T-helper 22 cell (primary cell): Measurements from ENCODE around the gene DCLK1.

Experiments used
- DNase-seq: peaks from one replicate; pipeline ENCODE4 v3.0.0-alpha.2; 2020; ENCODE audit warnings: low read depth

DCLK1 gene

GRCh38 chr13:35894636-35895035 lies 236.5 kb downstream of the DCLK1 start:
- DNase-seq, result no peak

GRCh38 chr13:35892837-35893814 lies 238.1 kb downstream of the DCLK1 start:
- no peak for DNase-seq

GRCh38 chr13:35891507-35892441 lies 239.4 kb downstream of the DCLK1 start:
- no peak for DNase-seq

- DNase-seq, result no peak
Measured at GRCh38 chr13:35889560-35889959, 241.6 kb downstream of the DCLK1 start.

- DNase-seq, result no peak
Measured at GRCh38 chr13:35888981-35889380, 242.2 kb downstream of the DCLK1 start.

- no peak for DNase-seq
Measured at GRCh38 chr13:35888457-35888883, 242.7 kb downstream of the DCLK1 start.

- no peak for DNase-seq
Measured at GRCh38 chr13:35887115-35887666, 244.0 kb downstream of the DCLK1 start.

DNA sequence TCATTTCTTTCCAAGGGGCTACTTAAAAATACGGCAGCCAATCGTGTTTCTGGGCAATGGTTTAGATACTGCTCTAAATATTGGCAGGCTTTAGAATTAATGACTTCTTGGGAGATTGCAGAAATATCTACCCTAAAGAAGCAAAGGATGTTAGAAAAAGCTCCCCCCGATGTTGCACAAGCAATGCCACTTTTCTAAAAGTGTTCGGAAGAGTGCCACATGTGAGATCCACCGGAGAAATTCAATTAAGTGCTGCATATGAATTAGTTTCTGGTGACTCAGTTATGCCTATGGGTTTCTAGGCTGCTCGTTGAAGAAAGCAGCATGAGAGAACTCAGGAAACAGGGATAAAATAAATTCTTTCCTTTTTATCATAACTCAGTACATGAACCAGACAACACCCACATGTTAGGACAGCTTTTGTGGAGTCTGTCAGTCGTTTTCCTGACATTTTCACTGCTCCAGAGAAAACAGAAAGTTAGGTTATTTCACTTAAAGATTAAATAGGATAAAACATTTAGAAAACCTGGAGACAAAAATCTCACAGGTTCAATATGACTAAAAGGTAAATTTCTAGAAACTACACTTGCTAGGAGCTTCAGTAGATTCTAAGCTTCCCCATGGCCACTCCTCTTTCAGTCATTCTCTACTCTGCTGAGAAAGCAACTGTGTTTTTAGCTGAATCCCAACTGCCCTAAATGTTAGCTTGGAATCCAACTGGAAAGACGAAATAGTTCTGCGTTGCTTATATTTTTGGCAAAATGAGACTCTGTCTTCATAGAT lies 244.7 kb downstream of the DCLK1 start:
- DNase-seq, result no peak

DNA sequence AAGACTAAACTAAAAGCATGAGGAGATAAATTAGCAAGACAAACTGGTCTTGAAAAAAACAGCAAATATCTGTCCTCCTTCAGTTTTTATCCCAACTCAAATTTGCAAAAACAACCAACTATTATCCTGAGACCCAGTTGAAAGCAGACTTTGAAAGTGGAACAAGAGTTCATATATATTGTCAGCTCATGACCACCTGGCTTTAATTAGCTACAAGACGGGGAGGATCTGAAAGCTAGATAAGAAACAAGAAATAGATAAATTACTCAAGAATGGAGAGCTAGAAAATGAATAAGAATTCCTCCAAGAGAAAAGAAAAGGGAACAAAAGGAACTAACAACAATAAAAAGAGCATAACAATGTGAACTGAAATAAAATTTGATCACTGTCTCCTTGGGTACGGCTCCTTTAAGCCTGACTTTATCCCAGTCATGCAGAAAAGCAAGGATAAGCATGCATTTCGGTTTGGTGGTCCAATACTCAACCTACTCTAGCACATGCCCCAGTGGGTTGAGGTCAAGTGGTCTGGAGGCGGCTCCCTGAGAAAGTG lies 246.9 kb downstream of the DCLK1 start:
- no peak for DNase-seq

- no peak for DNase-seq
Measured at GRCh38 chr13:35882722-35883497, 248.3 kb downstream of the DCLK1 start.

DNA sequence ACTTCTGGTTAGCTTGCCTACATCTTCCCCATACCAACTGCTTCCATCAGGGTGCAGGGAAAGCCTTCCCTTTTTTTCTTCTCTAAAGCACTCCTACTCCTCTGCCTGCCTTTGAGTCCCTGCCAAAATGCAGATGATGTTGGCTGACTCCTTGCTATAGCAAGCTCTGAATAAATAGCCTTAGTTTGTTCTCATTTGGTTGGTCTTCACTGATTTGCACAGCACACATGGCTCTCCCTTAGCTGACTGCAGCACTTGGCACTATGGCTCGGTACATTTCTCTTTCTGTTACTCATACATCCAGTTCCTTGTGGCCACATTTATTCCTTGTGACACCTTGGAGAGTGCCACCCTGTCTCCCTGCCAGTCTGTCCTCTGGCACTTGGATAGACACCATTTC lies 249.8 kb downstream of the DCLK1 start:
- DNase-seq, result no peak

- DNase-seq, result no peak
Measured at GRCh38 chr13:35879111-35879510, 252.1 kb downstream of the DCLK1 start.

GRCh38 chr13:35876601-35877000 lies 254.6 kb downstream of the DCLK1 start:
- no peak for DNase-seq

DNA sequence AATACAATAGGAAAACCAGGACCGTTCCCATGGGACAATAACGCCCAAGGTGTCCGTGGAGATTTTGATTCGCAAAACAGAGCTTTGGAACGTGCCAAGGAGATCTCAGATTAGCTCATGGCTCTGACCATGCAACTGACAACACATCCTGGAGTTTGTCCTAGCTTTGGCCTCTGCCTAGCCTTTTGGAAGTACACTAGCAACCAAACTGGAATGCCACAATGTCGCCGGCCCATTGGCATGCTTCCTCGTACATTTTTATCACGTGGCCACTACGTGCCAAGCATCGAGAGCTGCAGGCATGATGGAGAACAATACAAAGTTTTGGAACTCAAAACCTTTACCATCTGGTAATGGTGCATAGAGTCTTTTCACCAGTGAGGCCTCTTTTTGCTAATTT lies 256.5 kb downstream of the DCLK1 start:
- DNase-seq, result no peak

GRCh38 chr13:35872369-35872768 lies 258.8 kb downstream of the DCLK1 start:
- no peak for DNase-seq

DNA sequence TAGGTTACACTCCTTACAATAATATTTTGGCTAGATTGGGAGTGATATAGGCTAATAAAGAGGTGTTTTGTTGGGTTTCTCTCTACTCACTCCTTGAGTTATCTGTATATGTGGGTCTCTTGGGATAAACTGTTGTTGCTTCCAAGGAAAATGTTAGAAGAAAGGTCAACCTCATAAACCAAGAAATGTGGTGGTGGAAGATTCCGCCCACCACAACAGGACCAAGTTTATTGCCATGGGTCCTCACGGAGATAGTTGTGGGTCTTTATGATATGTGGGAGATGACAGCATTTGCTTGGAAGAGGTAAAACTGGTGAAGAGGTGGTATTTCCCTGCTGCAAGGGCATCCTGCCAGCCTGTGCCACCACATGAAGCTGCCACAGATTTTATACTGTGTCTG lies 259.6 kb downstream of the DCLK1 start:
- DNase-seq, result no peak

GRCh38 chr13:35866801-35867200 lies 264.4 kb downstream of the DCLK1 start:
- DNase-seq, result no peak

- no peak for DNase-seq
Measured at GRCh38 chr13:35865341-35866240, 265.6 kb downstream of the DCLK1 start.

DNA sequence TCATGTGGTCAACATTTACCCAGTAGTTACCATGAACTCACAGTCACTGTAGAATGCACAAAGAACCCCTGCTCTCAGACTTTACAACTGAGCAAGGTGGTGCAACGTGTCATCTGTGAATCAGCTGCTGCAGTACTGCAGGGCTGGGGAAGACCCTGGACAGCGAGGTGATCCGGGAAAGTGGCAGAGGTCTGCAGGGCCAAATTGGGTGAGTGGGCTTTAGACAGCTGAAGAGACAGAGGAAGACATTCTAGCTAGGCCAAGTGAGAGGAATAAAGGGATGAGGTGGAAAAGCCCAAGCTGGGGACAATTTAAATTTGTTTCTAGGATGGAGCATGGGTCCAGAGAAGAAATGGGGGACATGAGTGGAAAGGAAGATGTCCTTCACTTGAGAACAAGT lies 270.5 kb downstream of the DCLK1 start:
- no peak for DNase-seq
